Thyroid gland (tissue), 4 donors: ENCODE results near the gene METTL22.

Experiments used
- POLR2A ChIP-seq, 2 donors: fragments of 450-650 bp; IDR thresholded peaks; one replicate each; pipeline ENCODE4 v1.6.1; 2017; ENCODE audit warnings: antibody characterized with exemption in 2 of 2, mild to moderate bottlenecking in 2 of 2, moderate library complexity in 1 of 2
- TF ChIP-seq, protein P1 (sequence below), 6 experiments: fragments of 200-600 bp in 3 of 6; fragments of 450-650 bp in 3 of 6; sonication (generic) in 3 of 6; IDR thresholded peaks; one replicate each; pipeline ENCODE4 v1.5.1; 2016 to 2019; ENCODE audit warnings: antibody characterized with exemption in 6 of 6, mild to moderate bottlenecking in 2 of 6, inconsistent platforms in 1 of 6, moderate library complexity in 1 of 6

DNA sequence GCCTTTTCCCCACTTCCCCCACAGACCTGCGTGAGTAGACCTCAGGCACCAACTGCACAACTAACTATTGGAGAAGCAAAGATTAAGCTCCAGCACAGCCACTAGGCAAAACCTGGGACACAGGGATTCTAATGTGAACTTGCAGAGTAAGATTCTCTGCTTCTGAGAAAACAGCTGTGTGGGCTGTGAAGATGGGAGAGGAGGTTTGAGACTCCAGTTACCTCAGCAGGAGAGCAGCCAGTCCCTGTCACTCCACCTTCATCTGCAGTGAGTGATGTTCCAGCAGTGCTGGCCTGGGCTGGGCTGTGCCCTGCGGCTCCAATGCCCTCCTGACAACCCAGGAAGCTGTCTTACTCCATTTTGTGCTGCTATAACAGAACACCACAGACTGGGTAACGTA lies 34.9 kb downstream of the METTL22 start:
- TF ChIP-seq, protein P1, sequence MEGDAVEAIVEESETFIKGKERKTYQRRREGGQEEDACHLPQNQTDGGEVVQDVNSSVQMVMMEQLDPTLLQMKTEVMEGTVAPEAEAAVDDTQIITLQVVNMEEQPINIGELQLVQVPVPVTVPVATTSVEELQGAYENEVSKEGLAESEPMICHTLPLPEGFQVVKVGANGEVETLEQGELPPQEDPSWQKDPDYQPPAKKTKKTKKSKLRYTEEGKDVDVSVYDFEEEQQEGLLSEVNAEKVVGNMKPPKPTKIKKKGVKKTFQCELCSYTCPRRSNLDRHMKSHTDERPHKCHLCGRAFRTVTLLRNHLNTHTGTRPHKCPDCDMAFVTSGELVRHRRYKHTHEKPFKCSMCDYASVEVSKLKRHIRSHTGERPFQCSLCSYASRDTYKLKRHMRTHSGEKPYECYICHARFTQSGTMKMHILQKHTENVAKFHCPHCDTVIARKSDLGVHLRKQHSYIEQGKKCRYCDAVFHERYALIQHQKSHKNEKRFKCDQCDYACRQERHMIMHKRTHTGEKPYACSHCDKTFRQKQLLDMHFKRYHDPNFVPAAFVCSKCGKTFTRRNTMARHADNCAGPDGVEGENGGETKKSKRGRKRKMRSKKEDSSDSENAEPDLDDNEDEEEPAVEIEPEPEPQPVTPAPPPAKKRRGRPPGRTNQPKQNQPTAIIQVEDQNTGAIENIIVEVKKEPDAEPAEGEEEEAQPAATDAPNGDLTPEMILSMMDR (IDR thresholded peaks at IDR 0.05), result no peak
- no peak for TF ChIP-seq POLR2A (IDR thresholded peaks at IDR 0.05)
